CD4-positive, alpha-beta memory T cell (primary cell): Measurements from ENCODE around the gene ZBTB46. TPM values are rescaled to one million over a fixed set of nuclear protein-coding genes. Genes with fewer than 3 reads are reported as not detected.

Experiments
- CTCF ChIA-PET: fragments of 350-600 bp; sonication (Branson Sonifier 250); formaldehyde crosslinking; loops from one replicate; lab custom pipeline; 2021; ENCODE audit warnings: inconsistent platforms; ENCODE audit not compliant: partially characterized antibody; lab: Charles Lee
- POLR2A ChIA-PET: fragments of 350-600 bp; sonication (Branson Sonifier 250); formaldehyde crosslinking; loops from one replicate; lab custom pipeline; 2021; ENCODE audit not compliant: partially characterized antibody; lab: Charles Lee
- DNase-seq, 5 donors: peaks; one replicate each; pipeline versions ENCODE4 v3.0.0 to v3.0.0-alpha.2; 2020 to 2022; ENCODE audit warnings: mixed read lengths in 1 of 5
- H3K27ac ChIP-seq: one replicate; pipeline ENCODE4 v1.7.0; 2013; ENCODE audit warnings: low read depth, low read length
- H3K27me3 ChIP-seq: 2 replicates; pipeline ENCODE4 v1.7.0; 2013; ENCODE audit warnings: mild to moderate bottlenecking, low read length, moderate library complexity; ENCODE audit not compliant: insufficient read depth
- H3K36me3 ChIP-seq: 2 replicates; pipeline ENCODE4 v1.7.0; 2013; ENCODE audit warnings: mild to moderate bottlenecking, low read length, moderate library complexity; ENCODE audit not compliant: insufficient read depth
- H3K4me1 ChIP-seq: 2 replicates; pipeline ENCODE4 v1.7.0; 2013; ENCODE audit warnings: mild to moderate bottlenecking, low read length, moderate library complexity; ENCODE audit not compliant: insufficient read depth
- H3K4me3 ChIP-seq, 2 donors: one replicate each; pipeline ENCODE4 v1.7.0; 2013; ENCODE audit warnings: low read length in 2 of 2, mild to moderate bottlenecking in 1 of 2
- H3K9me3 ChIP-seq, 2 donors: one replicate each; pipeline ENCODE4 v1.7.0; 2013; ENCODE audit warnings: low read length in 2 of 2, control low read depth in 1 of 2; ENCODE audit not compliant: control insufficient read depth in 1 of 2
- H3K27ac Mint-ChIP-seq, 7 donors: one replicate each; pipeline ENCODE4 v1.8.0; 2020 to 2021; ENCODE audit warnings: mixed read lengths in 7 of 7, mild to moderate bottlenecking in 6 of 7, inconsistent platforms in 3 of 7, moderate library complexity in 3 of 7
- H3K27me3 Mint-ChIP-seq, 2 donors: one replicate each; pipeline ENCODE4 v1.8.0; 2020 to 2021; ENCODE audit warnings: mixed read lengths in 2 of 2
- H3K36me3 Mint-ChIP-seq, 2 donors: one replicate each; pipeline ENCODE4 v1.8.0; 2020 to 2021; ENCODE audit warnings: mixed read lengths in 2 of 2, inconsistent platforms in 1 of 2, mild to moderate bottlenecking in 1 of 2
- H3K4me1 Mint-ChIP-seq, 4 donors: one replicate each; pipeline ENCODE4 v1.8.0; 2020 to 2021; ENCODE audit warnings: mixed read lengths in 4 of 4, mild to moderate bottlenecking in 1 of 4
- H3K4me3 Mint-ChIP-seq, 8 donors: one replicate each; pipeline ENCODE4 v1.8.0; 2020 to 2021; ENCODE audit warnings: mixed read lengths in 8 of 8, mild to moderate bottlenecking in 7 of 8, moderate library complexity in 6 of 8, inconsistent platforms in 3 of 8
- H3K9me3 Mint-ChIP-seq, 8 donors: one replicate each; pipeline ENCODE4 v1.8.0; 2020 to 2021; ENCODE audit warnings: mixed read lengths in 8 of 8, mild to moderate bottlenecking in 5 of 8, inconsistent platforms in 3 of 8, moderate library complexity in 1 of 8
- intact Hi-C: fragments of 100-400 bp; cut with micrococcal nuclease; formaldehyde crosslinking; loops from one replicate; pipeline ENCODE4 v1.15.1; 2023
- polyA plus RNA-seq, 2 donors: library from polyadenylated mRNA; unstranded; fragments of 300-500 nt; fragmentation: Illumina TruSeq; gene quantifications; one replicate each; pipeline ENCODE4 v1.2.3, GENCODE V29; 2021
- total RNA-seq, 2 experiments: library from RNA; stranded (reverse); gene quantifications; one replicate each; pipeline ENCODE4 v1.2.3, GENCODE V29; 2021

ZBTB46 gene
- total and polyA plus RNA-seq, 4 experiments from 2014 or later, result 0.09 to 0.87 (median 0.28) TPM; not detected in 1

GRCh38 chr20:63794614-63795013 lies 36.5 kb downstream of the ZBTB46 start:
- Mint-ChIP-seq H3K4me3 (no peak overlapping the region), H3K9me3 (no peaks in the 10 kb centered on the region), H3K27ac (no peak overlapping the region), H3K36me3 (no peaks in the 10 kb centered on the region), H3K27me3 (peaks cover 7% of the 10 kb centered on the region in 2 donors), H3K4me1 (peaks cover 0 to 1% (median 0%) of the 10 kb centered on the region in 4 donors)
- H3K36me3 ChIP-seq, result no peaks in the 10 kb centered on the region
- no peaks in the 10 kb centered on the region for H3K27me3 ChIP-seq
- H3K27ac ChIP-seq, result no peak overlapping the region
- DNase-seq, result no peak
- H3K4me3 ChIP-seq, result no peak overlapping the region
- intact Hi-C loops, result no loop called here
- ChIA-PET POLR2A (interaction anchor here (0.9 kb wide), 1 partner anchor 57 kb away, joined by 3 read pairs; no protein-coding TSS in a partner anchor), CTCF (interaction anchor here (1.0 to 3.4 kb wide), 5 partner anchors 9 to 326 kb away, joined by 3 to 21 read pairs (median 4); no protein-coding TSS in a partner anchor)
- no peaks in the 10 kb centered on the region for H3K9me3 ChIP-seq
- no peaks in the 10 kb centered on the region for H3K4me1 ChIP-seq

GRCh38 chr20:63792866-63793265 lies 38.2 kb downstream of the ZBTB46 start:
- Histone ChIP-seq H3K27me3 (no peaks in the 10 kb centered on the region), H3K9me3 (no peaks in the 10 kb centered on the region), H3K36me3 (no peaks in the 10 kb centered on the region), H3K27ac (no peak overlapping the region), H3K4me3 (no peak overlapping the region), H3K4me1 (no peaks in the 10 kb centered on the region)
- CTCF ChIA-PET, result interaction anchor here (3.4 kb wide), 1 partner anchor 7 kb away, joined by 21 read pairs; no protein-coding TSS in a partner anchor
- Mint-ChIP-seq H3K9me3 (no peaks in the 10 kb centered on the region), H3K27me3 (peaks cover 7% of the 10 kb centered on the region in 2 donors), H3K27ac (no peak overlapping the region), H3K36me3 (no peaks in the 10 kb centered on the region), H3K4me1 (peaks cover 0 to 1% (median 0%) of the 10 kb centered on the region in 4 donors), H3K4me3 (no peak overlapping the region)
- no peak for DNase-seq
- intact Hi-C loops, result no loop called here
- POLR2A ChIA-PET, result no interaction called here

GRCh38 chr20:63791497-63792156 lies 39.4 kb downstream of the ZBTB46 start:
- no peak for DNase-seq
- Histone ChIP-seq H3K4me1 (no peaks in the 10 kb centered on the region), H3K27ac (no peak overlapping the region), H3K4me3 (no peak overlapping the region), H3K27me3 (no peaks in the 10 kb centered on the region), H3K9me3 (no peaks in the 10 kb centered on the region), H3K36me3 (no peaks in the 10 kb centered on the region)
- Mint-ChIP-seq H3K4me3 (no peak overlapping the region), H3K27me3 (peaks cover 7% of the 10 kb centered on the region in 2 donors), H3K9me3 (no peaks in the 10 kb centered on the region), H3K4me1 (peaks cover 0 to 1% (median under 1%) of the 10 kb centered on the region in 4 donors), H3K36me3 (no peaks in the 10 kb centered on the region), H3K27ac (no peak overlapping the region)
- intact Hi-C loops, result no loop called here
- POLR2A ChIA-PET, result no interaction called here
- CTCF ChIA-PET, result interaction anchor here (1.0 to 1.3 kb wide), 2 partner anchors 11 to 295 kb away, joined by 3 read pairs; no protein-coding TSS in a partner anchor

- Histone ChIP-seq H3K9me3 (no peaks in the 10 kb centered on the region), H3K4me1 (no peaks in the 10 kb centered on the region), H3K4me3 (no peak overlapping the region), H3K27ac (no peak overlapping the region), H3K36me3 (no peaks in the 10 kb centered on the region), H3K27me3 (no peaks in the 10 kb centered on the region)
- Mint-ChIP-seq H3K27me3 (peaks cover 7% of the 10 kb centered on the region in 2 donors), H3K4me3 (no peak overlapping the region), H3K36me3 (no peaks in the 10 kb centered on the region), H3K27ac (no peak overlapping the region), H3K4me1 (peaks cover 2 to 10% (median 5%) of the 10 kb centered on the region in 4 donors), H3K9me3 (no peaks in the 10 kb centered on the region)
- ChIA-PET POLR2A (no interaction called here), CTCF (interaction anchor here (1.0 kb wide), 2 partner anchors 10 kb away, joined by 3 read pairs; no protein-coding TSS in a partner anchor)
- DNase-seq, result no peak
- intact Hi-C loops, result no loop called here
Measured at GRCh38 chr20:63790572-63791168, 40.4 kb downstream of the ZBTB46 start.

DNA sequence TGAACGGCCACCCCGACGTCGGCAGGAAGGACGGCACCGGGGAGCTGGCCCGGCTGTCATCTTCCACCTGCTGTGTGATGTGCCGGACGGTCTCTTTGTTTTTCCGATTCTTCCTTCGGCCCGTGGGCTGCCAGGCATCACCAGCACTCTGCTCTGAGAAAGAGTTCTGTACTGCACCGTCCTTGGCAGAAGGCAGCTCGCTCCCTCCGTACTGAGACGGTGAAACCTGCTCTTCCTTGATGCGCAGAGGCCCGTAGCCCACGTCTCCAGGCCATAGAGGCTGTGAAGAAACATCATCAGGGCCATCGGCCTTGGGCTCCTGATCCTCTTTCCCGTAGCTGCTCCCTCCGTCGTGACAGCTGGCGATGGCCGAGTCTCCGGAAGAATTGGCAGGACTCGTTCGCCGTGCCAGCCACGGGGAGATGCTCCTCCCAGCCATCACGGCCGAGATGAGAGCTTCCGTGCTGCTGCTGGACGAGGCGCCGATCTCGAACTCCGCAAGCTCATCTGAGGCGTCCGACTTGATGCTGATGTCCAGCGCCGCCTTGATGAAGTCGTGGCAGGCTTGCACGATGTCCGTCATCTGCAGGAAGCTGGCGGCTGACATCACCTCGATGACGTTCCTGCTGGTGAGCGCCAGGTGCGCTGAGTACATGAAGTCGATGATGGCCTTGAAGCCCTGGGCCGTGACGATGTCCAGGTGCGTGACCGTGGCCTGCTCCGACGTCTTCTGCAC lies 41.1 kb downstream of the ZBTB46 start:
- H3K9me3 ChIP-seq, result no peaks in the 10 kb centered on the region
- no peaks in the 10 kb centered on the region for H3K27me3 ChIP-seq
- no peaks in the 10 kb centered on the region for H3K36me3 ChIP-seq
- no peaks in the 10 kb centered on the region for H3K4me1 ChIP-seq
- H3K36me3 Mint-ChIP-seq, result no peaks in the 10 kb centered on the region
- H3K9me3 Mint-ChIP-seq, result no peaks in the 10 kb centered on the region
- H3K27me3 Mint-ChIP-seq, result peaks cover 4 to 5% of the 10 kb centered on the region in 2 donors
- POLR2A ChIA-PET, result no interaction called here
- peaks cover 2 to 12% (median 5%) of the 10 kb centered on the region in 4 donors for H3K4me1 Mint-ChIP-seq
- no peak overlapping the region for H3K27ac Mint-ChIP-seq
- no peak overlapping the region for H3K4me3 Mint-ChIP-seq
- CTCF ChIA-PET, result interaction anchor here (1.0 kb wide), 1 partner anchor 11 kb away, joined by 3 read pairs; no protein-coding TSS in a partner anchor
- H3K27ac ChIP-seq, result no peak overlapping the region
- intact Hi-C loops, result no loop called here
- no peak for DNase-seq
- no peak overlapping the region for H3K4me3 ChIP-seq

DNA sequence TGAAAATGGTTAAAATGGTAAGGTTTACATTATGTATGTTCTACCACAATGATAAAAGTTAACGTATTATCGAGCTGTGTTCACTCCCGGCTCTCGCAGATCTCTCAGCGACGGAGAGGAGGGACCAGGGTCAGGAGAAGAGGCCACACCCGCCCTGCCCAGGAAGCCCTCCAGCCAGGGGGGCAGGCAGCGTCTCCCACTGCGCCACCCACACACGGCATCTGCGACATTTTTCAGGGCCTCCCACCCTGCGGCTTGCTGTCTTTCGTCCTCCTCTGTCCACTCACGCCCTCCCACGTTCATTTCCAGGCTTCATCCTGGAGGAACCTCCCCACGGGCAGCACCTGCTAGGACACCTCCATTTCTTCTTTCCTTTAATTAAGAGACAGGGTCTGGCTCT lies 43.3 kb downstream of the ZBTB46 start:
- peaks cover 3 to 12% (median 5%) of the 10 kb centered on the region in 4 donors for H3K4me1 Mint-ChIP-seq
- Histone ChIP-seq H3K4me3 (no peak overlapping the region), H3K4me1 (peaks cover under 1% of the 10 kb centered on the region), H3K9me3 (no peaks in the 10 kb centered on the region), H3K27me3 (no peaks in the 10 kb centered on the region), H3K36me3 (no peaks in the 10 kb centered on the region), H3K27ac (no peak overlapping the region)
- CTCF ChIA-PET, result interaction anchor here (1.0 to 5.7 kb wide), 5 partner anchors 7 to 332 kb away, joined by 3 to 39 read pairs (median 11); partner anchors contain the start of gene TPD52L2
- DNase-seq, result no peak
- H3K9me3 Mint-ChIP-seq, result no peaks in the 10 kb centered on the region
- H3K36me3 Mint-ChIP-seq, result no peaks in the 10 kb centered on the region
- POLR2A ChIA-PET, result no interaction called here
- intact Hi-C loops, result loop anchor here (2.0 kb wide), 1 partner anchor 333 kb away; no protein-coding TSS in a partner anchor
- peak overlapping the region in 1 of 7 donors; percentile 57 for H3K27ac Mint-ChIP-seq
- H3K4me3 Mint-ChIP-seq, result no peak overlapping the region
- peaks cover 0 to 2% of the 10 kb centered on the region in 2 donors for H3K27me3 Mint-ChIP-seq
